Eye (tissue), 1 donor: ENCODE results near the gene ZNF467.

Source experiments
- DNase-seq: peaks from one replicate; pipeline ENCODE4 v3.0.0-alpha.2; 2015

The ZNF467 gene

GRCh38 chr7:149742075-149742701 lies 31.2 kb downstream of the ZNF467 start:
- peak; percentile 91 for DNase-seq

GRCh38 chr7:149741629-149742028 lies 31.8 kb downstream of the ZNF467 start:
- peak; percentile 12 for DNase-seq

- DNase-seq = no peak
These were observed 36.7 kb downstream of the ZNF467 start for GRCh38 chr7:149736478-149737360.

- DNase-seq = no peak
These were observed 37.5 kb downstream of the ZNF467 start for GRCh38 chr7:149735779-149736477.

GRCh38 chr7:149735181-149735602 lies 38.2 kb downstream of the ZNF467 start:
- no peak for DNase-seq

GRCh38 chr7:149734791-149735075 lies 38.7 kb downstream of the ZNF467 start:
- no peak for DNase-seq

- no peak for DNase-seq
These were observed 39.2 kb downstream of the ZNF467 start for GRCh38 chr7:149733924-149734790.

- no peak for DNase-seq
These were observed 40.1 kb downstream of the ZNF467 start for GRCh38 chr7:149733131-149733923.

GRCh38 chr7:149732611-149733010 lies 40.8 kb downstream of the ZNF467 start:
- no peak for DNase-seq

GRCh38 chr7:149732111-149732561 lies 41.3 kb downstream of the ZNF467 start:
- no peak for DNase-seq

- DNase-seq = no peak
These were observed 42.0 kb downstream of the ZNF467 start for GRCh38 chr7:149731207-149731955.

- no peak for DNase-seq
These were observed 43.2 kb downstream of the ZNF467 start for GRCh38 chr7:149729983-149730801.

- DNase-seq = no peak
These were observed 43.8 kb downstream of the ZNF467 start for GRCh38 chr7:149729586-149729982.

- DNase-seq = no peak
These were observed 44.7 kb downstream of the ZNF467 start for GRCh38 chr7:149728491-149729375.

- no peak for DNase-seq
These were observed 45.4 kb downstream of the ZNF467 start for GRCh38 chr7:149727899-149728476.

- no peak for DNase-seq
These were observed 46.1 kb downstream of the ZNF467 start for GRCh38 chr7:149727053-149727898.

- DNase-seq = no peak
These were observed 47.5 kb downstream of the ZNF467 start for GRCh38 chr7:149725916-149726315.

- DNase-seq = no peak
These were observed 48.0 kb downstream of the ZNF467 start for GRCh38 chr7:149725426-149725821.
